ENCODE data around the gene SOX10. TPM values are rescaled to one million over a fixed set of nuclear protein-coding genes. Genes with fewer than 3 reads are reported as not detected.
A peak's percentile ranks its signal among the peaks of the same experiment; 100 is the strongest.

SOX10 gene
- total RNA-seq, 4 donors from 2014 or later = 59.9 to 94.0 (median 84.2) TPM

GRCh38 chr22:37930952-37931440 lies 53.4 kb downstream of the SOX10 start:
- peaks cover 0 to 30% (median 11%) of the 10 kb centered on the region in 4 donors for H3K4me1 ChIP-seq
- H3K4me3 ChIP-seq = no peak overlapping the region
- peak overlapping the region in 1 of 4 donors; percentile 55 for H3K27ac ChIP-seq
- H3K9me3 ChIP-seq = no peaks in the 10 kb centered on the region
- no peaks in the 10 kb centered on the region for H3K27me3 ChIP-seq
- no peak for DNase-seq (ENCODE audit: low spot score in 2 of 2)
- H3K36me3 ChIP-seq = peaks cover 0 to 73% (median 4%) of the 10 kb centered on the region in 3 donors
- no peak for TF ChIP-seq EP300 (IDR thresholded peaks at IDR 0.05)
- no peak for TF ChIP-seq CTCF (IDR thresholded peaks at IDR 0.05)
- no peak for TF ChIP-seq POLR2A (IDR thresholded peaks at IDR 0.05)
- 48 to 57% methylated on average over 2 of the region's 2 CpGs for WGBS, 2 donors

DNA sequence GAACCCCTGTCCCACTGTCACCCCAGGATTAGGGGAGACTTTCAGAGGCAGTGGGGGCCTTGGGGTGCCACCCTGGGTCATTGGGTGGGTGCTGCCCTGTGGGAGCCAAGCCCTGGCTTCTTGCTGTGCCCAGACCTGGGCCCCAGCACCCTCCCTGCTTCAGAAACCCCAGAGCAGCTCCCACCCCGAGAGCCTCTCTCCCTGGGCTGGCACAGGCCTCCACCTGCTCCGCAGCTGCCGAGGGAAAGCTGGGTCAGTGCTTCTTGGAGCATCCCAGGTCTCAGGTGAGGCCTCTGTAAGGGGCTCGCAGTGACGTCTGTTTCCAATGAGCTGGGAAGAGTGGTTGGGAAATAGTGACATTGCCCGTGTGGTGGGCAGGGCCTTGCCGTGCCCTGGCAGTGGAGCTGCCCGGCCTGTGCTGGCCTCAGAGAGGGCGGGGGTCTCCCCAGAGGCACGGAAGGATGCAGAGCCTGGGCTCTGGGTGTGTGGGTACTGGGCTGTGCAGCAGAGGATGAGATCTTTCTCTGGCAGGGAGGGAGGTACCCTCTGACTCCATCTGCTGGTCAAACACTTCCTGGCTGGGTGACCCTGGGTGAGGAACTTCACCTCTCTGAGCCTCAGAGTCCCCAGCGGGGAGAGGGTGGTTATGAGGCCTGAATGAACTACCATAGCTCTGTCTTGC lies 53.9 kb downstream of the SOX10 start:
- Histone ChIP-seq H3K27me3 (no peaks in the 10 kb centered on the region), H3K27ac (peak overlapping the region in 1 of 4 donors; percentile 55), H3K4me3 (no peak overlapping the region), H3K4me1 (peaks cover 0 to 30% (median 11%) of the 10 kb centered on the region in 4 donors), H3K9me3 (no peaks in the 10 kb centered on the region), H3K36me3 (peaks cover 0 to 79% (median 9%) of the 10 kb centered on the region in 3 donors)
- WGBS, 2 donors = 44 to 56% methylated on average over 10 to 11 of the region's 11 CpGs
- TF ChIP-seq POLR2A (IDR thresholded peaks at IDR 0.05) (no peak), EP300 (IDR thresholded peaks at IDR 0.05) (no peak), CTCF (IDR thresholded peaks at IDR 0.05) (peak in 4 of 5 experiments; percentile 32 to 50 (median 42))
- DNase-seq (ENCODE audit: low spot score in 2 of 2) = peak in 1 of 2 donors; percentile 30

- H3K27ac ChIP-seq = no peak overlapping the region
- H3K36me3 ChIP-seq = peaks cover 0 to 89% (median 9%) of the 10 kb centered on the region in 3 donors
Measured at GRCh38 chr22:37929390-37929789, 55.0 kb downstream of the SOX10 start.

GRCh38 chr22:37927637-37927936 lies 56.8 kb downstream of the SOX10 start:
- H3K4me3 ChIP-seq = no peak overlapping the region
- peaks cover 0 to 95% (median 9%) of the 10 kb centered on the region in 3 donors for H3K36me3 ChIP-seq
- no peak overlapping the region for H3K27ac ChIP-seq
- TF ChIP-seq EP300 (IDR thresholded peaks at IDR 0.05) = no peak
- H3K27me3 ChIP-seq = no peaks in the 10 kb centered on the region
- no peak for DNase-seq (ENCODE audit: low spot score in 2 of 2)
- 93 to 100% methylated on average over 1 to 5 of the region's 5 CpGs for WGBS, 2 donors
- H3K9me3 ChIP-seq = no peaks in the 10 kb centered on the region
- H3K4me1 ChIP-seq = peaks cover 0 to 9% (median 0%) of the 10 kb centered on the region in 4 donors

More at GRCh38 chr22:37929390-37929789, 55.0 kb downstream of the SOX10 start:
- TF ChIP-seq POLR2A (IDR thresholded peaks at IDR 0.05) (no peak), EP300 (IDR thresholded peaks at IDR 0.05) (no peak), CTCF (IDR thresholded peaks at IDR 0.05) (no peak)
- DNase-seq (ENCODE audit: low spot score in 2 of 2) = no peak
- Histone ChIP-seq H3K4me3 (no peak overlapping the region), H3K27me3 (no peaks in the 10 kb centered on the region), H3K4me1 (peaks cover 0 to 24% (median 10%) of the 10 kb centered on the region in 4 donors), H3K9me3 (no peaks in the 10 kb centered on the region)
- 80 to 100% methylated on average over 3 of the region's 5 CpGs for WGBS, 2 donors

DNA sequence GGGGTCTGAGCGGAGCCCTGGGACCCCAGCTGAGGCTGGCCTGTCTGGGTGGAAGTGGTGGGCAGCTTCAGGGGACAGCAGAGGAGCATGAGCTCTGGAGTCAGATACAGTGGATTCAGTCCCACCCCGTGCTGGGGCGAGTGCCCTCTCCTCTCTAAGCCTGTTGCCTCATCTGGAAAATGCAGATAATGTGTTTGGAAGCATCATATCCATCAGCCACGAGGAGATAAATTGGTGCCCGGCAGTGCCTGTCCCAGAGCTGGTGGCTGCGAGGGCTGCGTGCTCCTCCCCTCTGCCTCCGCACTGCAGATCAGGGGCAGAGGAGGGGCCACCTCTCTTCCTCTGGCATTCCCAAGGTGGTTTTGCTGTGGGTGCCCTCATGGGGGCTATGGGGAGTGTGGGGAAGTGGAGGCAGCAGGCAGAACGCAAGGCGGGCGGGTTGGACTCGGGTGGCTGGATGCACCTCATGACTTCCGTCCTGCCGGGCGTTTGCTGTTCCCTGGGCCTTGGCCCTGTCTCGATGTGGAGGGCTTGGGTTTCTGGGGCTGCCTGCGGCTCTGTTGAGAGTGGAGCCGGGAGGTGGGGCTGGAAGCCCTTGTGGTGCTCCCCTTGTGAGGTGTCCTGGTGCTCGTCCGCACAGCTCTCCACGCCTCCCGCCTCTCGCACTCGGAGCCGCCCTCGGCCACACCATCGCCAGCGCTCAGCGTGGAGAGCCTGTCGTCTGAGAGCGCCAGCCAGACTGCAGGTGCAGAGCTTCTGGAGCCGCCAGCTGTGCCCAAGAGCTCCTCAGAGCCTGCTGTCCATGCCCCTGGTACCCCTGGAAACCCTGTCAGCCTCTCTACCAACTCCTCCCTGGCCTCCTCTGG lies 57.4 kb downstream of the SOX10 start:
- Histone ChIP-seq H3K27me3 (no peaks in the 10 kb centered on the region), H3K27ac (no peak overlapping the region), H3K9me3 (no peaks in the 10 kb centered on the region), H3K4me3 (no peak overlapping the region), H3K4me1 (peaks cover 0 to 9% (median 0%) of the 10 kb centered on the region in 4 donors), H3K36me3 (peaks cover 0 to 93% (median 9%) of the 10 kb centered on the region in 3 donors)
- no peak for TF ChIP-seq POLR2A (IDR thresholded peaks at IDR 0.05)
- TF ChIP-seq CTCF (IDR thresholded peaks at IDR 0.05) = no peak
- TF ChIP-seq EP300 (IDR thresholded peaks at IDR 0.05) = no peak
- DNase-seq (ENCODE audit: low spot score in 2 of 2) = no peak
- WGBS, 2 donors = 92 to 94% methylated on average over 24 to 29 of the region's 32 CpGs

Measured in tibial nerve (tissue), 4 donors.